PFSK-1 (cell line): Measurements from ENCODE around the gene LPIN2.

Experiments
- POLR2AphosphoS5 ChIP-seq: IDR thresholded peaks from 2 replicates; pipeline ENCODE4 v1.6.1; 2012; ENCODE audit warnings: low read depth, mild to moderate bottlenecking, control low read depth, low read length, moderate library complexity
- REST ChIP-seq, 2 experiments: IDR thresholded peaks; 2 replicates each; pipeline versions ENCODE4 v1.6.1 to v1.8.0; 2011 to 2012; ENCODE audit warnings: low read depth in 2 of 2, low read length in 2 of 2, control low read depth in 1 of 2, inconsistent platforms in 1 of 2, mild to moderate bottlenecking in 1 of 2, moderate library complexity in 1 of 2; ENCODE audit not compliant: insufficient read depth in 1 of 2
- TAF1 ChIP-seq: IDR thresholded peaks from 2 replicates; pipeline ENCODE4 v1.6.1; 2012; ENCODE audit warnings: low read length, control low read depth, borderline replicate concordance; ENCODE audit not compliant: insufficient read depth

GRCh38 chr18:3061581-3062312 lies 48.8 kb upstream of the LPIN2 start:
- TF ChIP-seq POLR2AphosphoS5 (no peak), REST (IDR thresholded peaks at IDR 0.05; ENCODE audit: insufficient read depth in 1 of 2, low read depth in 2 of 2, low read length in 2 of 2) (no peak), TAF1 (no peak)
